SK-N-SH (cell line): ENCODE results near the gene OPCML. TPM values are rescaled to one million over a fixed set of nuclear protein-coding genes. Genes with fewer than 3 reads are reported as not detected.

Experiments used
- CTCF ChIA-PET: fragments of 300-600, 350-600 bp; formaldehyde crosslinking; extraction: SDS; loops from one replicate; lab custom pipeline; 2021; lab: Yijun Ruan, JAX
- POLR2A ChIA-PET: fragments of 350-600 bp; sonication (Branson Sonifier 250); formaldehyde crosslinking; extraction: SDS; loops from one replicate; lab custom pipeline; 2020; ENCODE audit warnings: antibody characterized with exemption, inconsistent platforms; lab: Yijun Ruan, JAX
- DNase-seq: peaks from one replicate; pipeline ENCODE4 v3.0.0; 2012
- H2AFZ ChIP-seq: fragments of 200-600 bp; sonication (generic); 2 replicates; pipeline ENCODE4 v1.8.1; 2016; ENCODE audit warnings: antibody characterized with exemption, mild to moderate bottlenecking, low read depth
- H3F3A ChIP-seq: fragments of 200-600 bp; sonication (generic); replicated peaks from 2 replicates; pipeline ENCODE3; 2016; ENCODE audit warnings: antibody characterized with exemption, mild to moderate bottlenecking; ENCODE audit not compliant: insufficient read depth
- H3K27ac ChIP-seq, 2 experiments: fragments of 200-500 bp in 1 of 2; fragments of 200-600 bp in 1 of 2; sonication (Bioruptor generic) in 1 of 2; sonication (generic), shearing (Covaris generic) in 1 of 2; 2 replicates each; pipeline versions ENCODE4 v1.5.1 to v1.6.1; 2014 to 2016; ENCODE audit warnings: low read depth in 2 of 2, inconsistent platforms in 1 of 2, low read length in 1 of 2, mild to moderate bottlenecking in 1 of 2, mixed read lengths in 1 of 2
- H3K27me3 ChIP-seq: fragments of 200-600 bp; sonication (generic), shearing (Covaris generic); 2 replicates; pipeline ENCODE4 v1.6.1; 2016; ENCODE audit warnings: mixed run types; ENCODE audit not compliant: insufficient read depth
- H3K36me3 ChIP-seq, 2 experiments: fragments of 200-500 bp in 1 of 2; fragments of 200-600 bp in 1 of 2; sonication (Bioruptor generic) in 1 of 2; sonication (generic) in 1 of 2; replicated peaks in 1 of 2; 2 replicates each; pipeline versions ENCODE3 to v1.5.1; 2014 to 2016; ENCODE audit warnings: low read length in 1 of 2, mild to moderate bottlenecking in 1 of 2; ENCODE audit not compliant: insufficient read depth in 2 of 2, control insufficient read depth in 1 of 2
- H3K4me1 ChIP-seq, 2 experiments: fragments of 200-500 bp in 1 of 2; fragments of 200-600 bp in 1 of 2; sonication (Bioruptor generic) in 1 of 2; sonication (generic), shearing (Covaris generic) in 1 of 2; 2 replicates each; pipeline versions ENCODE4 v1.5.1 to v1.6.1; 2014 to 2016; ENCODE audit warnings: low read depth in 1 of 2, low read length in 1 of 2, mixed run types in 1 of 2; ENCODE audit not compliant: insufficient read depth in 2 of 2, control insufficient read depth in 1 of 2
- H3K4me2 ChIP-seq: fragments of 200-600 bp; sonication (generic), shearing (Covaris generic); 2 replicates; pipeline ENCODE4 v1.6.1; 2017; ENCODE audit warnings: mixed run types
- H3K4me3 ChIP-seq, 2 experiments: fragments of 200-500 bp in 1 of 2; fragments of 200-600 bp in 1 of 2; sonication (Bioruptor generic) in 1 of 2; sonication (generic), shearing (Covaris generic) in 1 of 2; 2 replicates each; pipeline versions ENCODE4 v1.5.1 to v1.8.1; 2014 to 2016; ENCODE audit warnings: low read depth in 2 of 2, inconsistent platforms in 1 of 2, low read length in 1 of 2, mild to moderate bottlenecking in 1 of 2, mixed read lengths in 1 of 2, moderate library complexity in 1 of 2
- H3K79me2 ChIP-seq: fragments of 200-600 bp; sonication (generic); 2 replicates; pipeline ENCODE4 v1.8.1; 2017; ENCODE audit warnings: mild to moderate bottlenecking; ENCODE audit not compliant: insufficient read depth
- H3K9ac ChIP-seq: fragments of 200-600 bp; sonication (generic); 2 replicates; pipeline ENCODE4 v1.6.1; 2017; ENCODE audit warnings: mixed run types
- H3K9me2 ChIP-seq: fragments of 200-600 bp; sonication (generic); 2 replicates; pipeline ENCODE4 v1.6.1; 2017; ENCODE audit warnings: mixed run types
- H3K9me3 ChIP-seq: fragments of 200-600 bp; sonication (generic); 2 replicates; pipeline ENCODE4 v1.6.1; 2017; ENCODE audit warnings: mixed run types, mild to moderate bottlenecking, moderate library complexity
- H4K20me1 ChIP-seq: fragments of 200-600 bp; sonication (generic); 2 replicates; pipeline ENCODE4 v1.6.1; 2017; ENCODE audit warnings: mild to moderate bottlenecking, mixed run types; ENCODE audit not compliant: insufficient read depth
- CHD2 ChIP-seq: fragments of 150-350 bp; IDR thresholded peaks from 2 replicates; pipeline ENCODE4 v1.6.1; 2018; ENCODE audit warnings: low read length; ENCODE audit not compliant: partially characterized antibody
- CTCF ChIP-seq: fragments of 200-600 bp; sonication (generic); IDR thresholded peaks from 2 replicates; pipeline ENCODE4 v1.6.1; 2017; ENCODE audit warnings: antibody characterized with exemption, mild to moderate bottlenecking, moderate library complexity
- ELF1 ChIP-seq: IDR thresholded peaks from 2 replicates; pipeline ENCODE4 v1.4.0; 2012
- EZH2phosphoT487 ChIP-seq: fragments of 200-600 bp; sonication (generic); IDR thresholded peaks from 2 replicates; pipeline ENCODE4 v1.6.1; 2017; ENCODE audit warnings: low read depth, mixed run types, mild to moderate bottlenecking, antibody characterized with exemption, moderate library complexity, borderline replicate concordance
- GATA2 ChIP-seq: sonication (generic); formaldehyde crosslinking; IDR thresholded peaks from 2 replicates; pipeline ENCODE4 v1.5.0; 2020; ENCODE audit warnings: mild to moderate bottlenecking, missing genetic modification reagents
- MAX ChIP-seq: IDR thresholded peaks from 2 replicates; pipeline ENCODE4 v1.4.0; 2012; ENCODE audit warnings: low read depth
- MEF2A ChIP-seq: IDR thresholded peaks from 2 replicates; pipeline ENCODE4 v1.4.0; 2012; ENCODE audit warnings: low read depth, borderline replicate concordance
- SMC3 ChIP-seq: IDR thresholded peaks from 2 replicates; pipeline ENCODE4 v1.6.1; 2012; ENCODE audit warnings: low read depth, low read length, improper control_type of control experiment
- TAF1 ChIP-seq: IDR thresholded peaks from 2 replicates; pipeline ENCODE4 v1.6.1; 2012; ENCODE audit warnings: low read depth, mild to moderate bottlenecking, low read length, moderate library complexity, borderline replicate concordance
- USF2 ChIP-seq: fragments of 150-350 bp; IDR thresholded peaks from 2 replicates; pipeline ENCODE4 v1.6.1; 2017; ENCODE audit warnings: antibody characterized with exemption, low read length, low read depth, borderline replicate concordance
- ZBTB33 ChIP-seq: IDR thresholded peaks from 2 replicates; pipeline ENCODE4 v1.4.0; 2012; ENCODE audit warnings: low read depth, borderline replicate concordance
- WGBS: methylation state at CpG from one replicate; pipeline ENCODE4 v1.1.6; 2017; ENCODE audit warnings: low lambda C conversion rate; 5-methylcytosine and 5-hydroxymethylcytosine counted together
- polyA plus RNA-seq, 3 experiments: library from polyadenylated mRNA; depleted of rRNA; stranded (reverse); fragments of >200 nt; gene quantifications; 2 replicates each; pipeline ENCODE4 v1.2.3, GENCODE V29; 2012

Gene OPCML
- polyA plus RNA-seq, 1 of the 3 experiments (the other 2 are of a cell fraction): not detected

- TF ChIP-seq SMC3 (no peak), MAX (no peak), CHD2 (no peak)
Observed at GRCh38 chr11:132742929-132743328, 789.4 kb downstream of the OPCML start (continued).

- no peaks in the 10 kb centered on the region for H3K4me1 ChIP-seq
- H3K79me2 ChIP-seq: no peaks in the 10 kb centered on the region
- TF ChIP-seq ELF1 (no peak), CTCF (no peak), TAF1 (no peak), EZH2phosphoT487 (no peak), MEF2A (no peak), USF2 (no peak), CHD2 (no peak), GATA2 (CRISPR knock-in tag) (no peak), ZBTB33 (no peak)
- H3K27ac ChIP-seq: no peak overlapping the region
- ChIA-PET CTCF (no interaction called here), POLR2A (no interaction called here)
- no peak for DNase-seq
- no peak overlapping the region for H3K9ac ChIP-seq
- H3K4me3 ChIP-seq: no peak overlapping the region
- no peaks in the 10 kb centered on the region for H3K9me2 ChIP-seq
- no peaks in the 10 kb centered on the region for H3K36me3 ChIP-seq
- H3K9me3 ChIP-seq: no peaks in the 10 kb centered on the region
- no peak overlapping the region for H3K4me2 ChIP-seq
- no peaks in the 10 kb centered on the region for H3K27me3 ChIP-seq
- no peak overlapping the region for H2AFZ ChIP-seq
- 9% methylated on average over 2 of the region's 2 CpGs for WGBS
- no peaks in the 10 kb centered on the region for H4K20me1 ChIP-seq
- H3F3A ChIP-seq: no peaks in the 10 kb centered on the region
Observed at GRCh38 chr11:132734217-132734616, 798.1 kb downstream of the OPCML start.
